ENCODE data around the gene PTPRN2.
"Not testable (repeated sequence)": the region's sequence is repeated elsewhere in the genome, so short reads cannot be mapped to it uniquely, and the experiment has no call there.

Gene PTPRN2

GRCh38 chr7:157777194-157777762 is 810.3 kb downstream of the PTPRN2 start:
- DNase-seq (ENCODE audit: low read depth in 1 of 2, low spot score in 1 of 2) = not testable (repeated sequence)

- no peak for DNase-seq (ENCODE audit: low read depth in 1 of 2, low spot score in 1 of 2)
These were observed 811.9 kb downstream of the PTPRN2 start for GRCh38 chr7:157775560-157776332.

- no peak for DNase-seq (ENCODE audit: low read depth in 1 of 2, low spot score in 1 of 2)
These were observed 812.5 kb downstream of the PTPRN2 start for GRCh38 chr7:157775021-157775559.

- no peak for DNase-seq (ENCODE audit: low read depth in 1 of 2, low spot score in 1 of 2)
These were observed 813.1 kb downstream of the PTPRN2 start for GRCh38 chr7:157774495-157774894.

- DNase-seq (ENCODE audit: low read depth in 1 of 2, low spot score in 1 of 2) = no peak
These were observed 814.3 kb downstream of the PTPRN2 start for GRCh38 chr7:157773361-157773760.

GRCh38 chr7:157772486-157773130 is 815.0 kb downstream of the PTPRN2 start:
- DNase-seq (ENCODE audit: low read depth in 1 of 2, low spot score in 1 of 2) = no peak

GRCh38 chr7:157771689-157772088 is 815.9 kb downstream of the PTPRN2 start:
- no peak for DNase-seq (ENCODE audit: low read depth in 1 of 2, low spot score in 1 of 2)

GRCh38 chr7:157770716-157771320 is 816.8 kb downstream of the PTPRN2 start:
- DNase-seq (ENCODE audit: low read depth in 1 of 2, low spot score in 1 of 2) = no peak

GRCh38 chr7:157769526-157770215 is 818.0 kb downstream of the PTPRN2 start:
- no peak for DNase-seq (ENCODE audit: low read depth in 1 of 2, low spot score in 1 of 2)

- no peak for DNase-seq (ENCODE audit: low read depth in 1 of 2, low spot score in 1 of 2)
These were observed 818.5 kb downstream of the PTPRN2 start for GRCh38 chr7:157769086-157769485.

GRCh38 chr7:157768198-157768597 is 819.4 kb downstream of the PTPRN2 start:
- DNase-seq (ENCODE audit: low read depth in 1 of 2, low spot score in 1 of 2) = no peak

- DNase-seq (ENCODE audit: low read depth in 1 of 2, low spot score in 1 of 2) = no peak
These were observed 820.0 kb downstream of the PTPRN2 start for GRCh38 chr7:157767506-157768197.

- no peak for DNase-seq (ENCODE audit: low read depth in 1 of 2, low spot score in 1 of 2)
These were observed 821.5 kb downstream of the PTPRN2 start for GRCh38 chr7:157766098-157766497.

- DNase-seq (ENCODE audit: low read depth in 1 of 2, low spot score in 1 of 2) = no peak
These were observed 822.6 kb downstream of the PTPRN2 start for GRCh38 chr7:157764946-157765537.

GRCh38 chr7:157764193-157764592 is 823.4 kb downstream of the PTPRN2 start:
- no peak for DNase-seq (ENCODE audit: low read depth in 1 of 2, low spot score in 1 of 2)

GRCh38 chr7:157763279-157764000 is 824.2 kb downstream of the PTPRN2 start:
- DNase-seq (ENCODE audit: low read depth in 1 of 2, low spot score in 1 of 2) = no peak

GRCh38 chr7:157762824-157763223 is 824.8 kb downstream of the PTPRN2 start:
- DNase-seq (ENCODE audit: low read depth in 1 of 2, low spot score in 1 of 2) = no peak

GRCh38 chr7:157760004-157760730 is 827.5 kb downstream of the PTPRN2 start:
- DNase-seq (ENCODE audit: low read depth in 1 of 2, low spot score in 1 of 2) = no peak
